Sciatic nerve (tissue), 2 donors: ENCODE measurements around the gene NUDCD3. TPM values are rescaled to one million over a fixed set of nuclear protein-coding genes. Genes with fewer than 3 reads are reported as not detected.

Source experiments
- ATAC-seq: fragments of 200-7000 bp; cut with Tn5 transposase; one replicate; pipeline ENCODE4 v1.9.1; 2020; ENCODE audit warnings: mild to moderate bottlenecking, moderate library complexity
- DNase-seq: peaks from one replicate; pipeline ENCODE4 v3.0.0-alpha.2; 2020; ENCODE audit warnings: low spot score
- intact Hi-C: fragments of 100-400 bp; cut with DNase I; formaldehyde crosslinking; loops from one replicate; pipeline ENCODE4 v1.14.2; 2022
- total RNA-seq: library from RNA; stranded (reverse); fragmentation: NEBNext Ultra II Directional; extraction: Animal tissue kit (Norgen Biotek cat#: 25700); gene quantifications from one replicate; pipeline ENCODE4 v1.2.1, GENCODE V29; 2021
- donor health status: DM: no; HTN: no; CAD: no.
- donor health status: DM: no; HTN: no; CAD: no.

Gene NUDCD3
- 101 TPM for total RNA-seq

DNA sequence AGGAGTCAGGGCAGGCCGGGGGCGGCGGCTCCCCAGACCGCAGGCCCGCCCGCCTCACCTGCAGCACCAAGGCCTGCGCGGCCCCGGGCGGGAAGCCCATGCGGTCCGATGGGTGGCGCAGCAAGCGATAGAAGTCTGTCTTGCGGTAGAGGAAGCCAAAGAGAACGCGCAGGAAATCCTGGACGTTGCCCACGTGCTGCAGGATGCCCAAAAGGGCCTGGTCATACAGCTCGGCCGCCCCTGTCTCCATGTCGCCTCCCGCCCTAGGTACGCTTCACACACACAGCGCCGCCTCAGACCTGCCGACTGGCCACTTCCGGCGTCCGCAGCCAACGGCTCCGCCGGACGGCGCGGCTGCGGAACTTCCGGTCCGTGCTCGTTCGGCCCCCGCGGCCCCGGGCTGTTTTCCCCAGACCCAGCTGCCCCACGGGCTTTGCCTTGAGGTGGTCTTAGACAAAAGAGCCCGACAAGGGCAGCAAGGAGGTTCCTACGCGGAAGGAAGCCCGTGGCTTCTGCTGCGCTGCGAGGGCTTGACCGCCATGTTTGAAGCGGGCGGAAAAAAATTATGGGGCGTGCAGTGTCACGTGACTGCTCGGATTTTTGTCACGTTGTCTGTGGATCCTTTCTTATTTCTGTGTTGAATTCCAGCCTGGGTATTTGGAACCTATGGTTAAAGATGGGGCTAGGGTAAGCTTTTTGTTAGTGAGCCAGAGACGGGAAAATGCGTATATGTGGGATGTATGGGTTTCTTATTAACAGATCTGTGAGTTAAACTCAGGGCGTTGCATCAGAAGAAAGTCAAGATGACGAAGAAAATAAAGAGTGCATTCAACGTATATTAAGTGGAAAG lies at the start of gene NUDCD3:
TSS of gene NUDCD3 (minus strand) at position 308 of the 850 bp plus-strand sequence. CDS start at position 250, 58 bp downstream.
- ATAC-seq = peak; percentile 97
- intact Hi-C loops = no loop called here

GRCh38 chr7:44539669-44540506 lies 49.4 kb upstream of the NUDCD3 start:
- DNase-seq = no peak
- peak; percentile 41 for ATAC-seq
- intact Hi-C loops = no loop called here

More for the DNA sequence above, at the start of gene NUDCD3:
- peak; percentile 87 for DNase-seq

DNA sequence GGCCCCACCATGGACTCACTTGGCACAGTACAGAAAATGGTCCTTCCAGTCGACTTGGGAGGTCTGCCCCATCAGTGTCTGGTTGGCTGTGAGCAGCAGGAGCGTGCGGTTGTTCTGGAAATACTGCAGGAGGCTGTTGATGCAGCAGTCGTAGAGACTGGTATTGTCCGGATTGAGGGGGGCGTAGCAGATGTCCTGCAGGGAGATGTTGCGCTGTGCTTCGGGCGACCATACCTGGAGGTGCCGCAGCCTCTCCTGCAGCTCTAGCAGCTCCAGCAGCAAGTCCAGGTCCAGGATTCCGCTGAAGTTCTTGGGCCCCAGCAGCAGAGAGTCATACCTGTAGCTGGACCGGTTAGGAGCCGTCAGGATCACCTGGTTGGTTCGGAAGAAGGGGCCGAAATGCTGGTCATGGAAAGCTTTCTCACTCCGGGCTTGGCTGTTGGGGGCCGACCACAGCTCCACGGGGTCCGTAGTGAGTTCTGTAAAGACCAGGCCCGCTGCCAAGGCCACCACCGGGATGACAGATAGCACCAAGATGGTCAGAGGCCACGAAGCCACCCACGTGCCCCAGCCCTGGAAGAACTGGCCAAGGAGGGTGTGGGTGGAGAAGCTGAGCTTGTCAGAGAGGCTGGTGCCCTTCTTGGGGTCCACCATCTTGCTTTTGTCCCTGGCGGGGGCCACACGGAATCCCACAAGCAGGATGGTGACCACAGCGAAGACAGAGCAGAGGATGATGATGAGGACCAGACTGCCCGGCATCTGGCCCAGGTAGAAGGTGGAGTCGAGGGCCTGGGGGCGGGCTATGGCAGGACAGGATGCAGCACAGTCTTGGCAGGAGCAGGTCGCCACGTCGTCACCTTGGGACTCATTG lies 48.6 kb upstream of the NUDCD3 start:
- ATAC-seq = no peak
- intact Hi-C loops = no loop called here
- DNase-seq = no peak

DNA sequence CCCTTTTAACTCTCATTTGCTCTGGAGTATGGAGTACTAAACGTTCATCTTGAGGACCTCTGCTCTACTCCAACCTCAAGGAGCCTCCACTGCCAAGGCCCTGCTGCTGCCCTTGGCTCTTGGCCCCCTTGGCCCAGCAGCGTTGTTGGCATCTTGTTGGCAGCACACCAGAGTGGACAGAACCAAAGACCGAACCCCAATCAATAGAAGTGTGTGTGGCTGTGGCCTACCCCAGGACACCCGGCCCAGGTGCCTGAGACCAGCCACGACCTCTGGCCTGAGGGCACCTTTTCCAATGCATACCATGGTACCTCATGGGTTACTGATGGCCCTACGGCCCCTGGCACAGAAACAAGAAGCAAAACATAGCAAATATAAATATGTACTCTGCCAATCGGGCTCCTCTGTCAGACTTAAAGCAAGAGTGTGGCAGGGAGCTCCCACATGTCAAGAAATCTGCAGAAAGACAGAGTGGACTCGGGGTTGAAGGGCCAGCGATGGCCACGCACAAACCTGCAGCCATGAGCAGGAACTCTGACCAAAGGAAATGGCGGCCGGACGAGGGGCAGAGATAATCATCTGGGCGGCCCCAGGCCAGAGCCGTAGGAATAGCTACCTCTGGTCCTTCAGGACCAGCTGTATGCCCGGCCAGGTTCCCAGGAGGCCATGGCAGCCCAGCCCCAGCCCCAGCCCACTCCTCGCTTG lies 47.8 kb upstream of the NUDCD3 start:
- ATAC-seq = no peak

DNA sequence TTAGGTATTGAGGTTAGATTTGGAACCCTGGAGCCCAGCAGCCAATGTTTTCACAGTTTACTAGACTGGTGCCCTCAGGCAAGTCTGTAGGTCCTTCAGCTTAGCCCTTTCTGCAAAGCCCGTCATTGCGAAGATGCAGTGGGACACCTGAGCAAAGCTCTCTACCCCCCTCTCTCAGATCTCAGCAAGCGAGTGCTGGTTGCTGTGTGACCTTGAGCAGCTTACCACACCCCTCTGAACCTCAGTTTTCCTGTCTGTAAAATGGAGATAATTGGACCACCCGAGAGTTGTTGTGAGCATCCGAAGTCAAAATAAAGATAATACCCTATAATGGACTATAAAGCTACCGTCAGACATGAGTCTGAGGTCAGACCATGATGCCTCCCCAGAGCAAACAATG lies 47.0 kb upstream of the NUDCD3 start:
- DNase-seq (no peak), ATAC-seq (no peak)
- intact Hi-C loops = no loop called here

More for the DNA sequence above, 47.8 kb upstream of the NUDCD3 start:
- DNase-seq = no peak
- intact Hi-C loops = no loop called here

- intact Hi-C loops = no loop called here
- ATAC-seq = no peak
- DNase-seq = no peak
These were observed 45.6 kb upstream of the NUDCD3 start for GRCh38 chr7:44536090-44536489.

- intact Hi-C loops = no loop called here
- DNase-seq (no peak), ATAC-seq (no peak)
These were observed 45.0 kb upstream of the NUDCD3 start for GRCh38 chr7:44535348-44536064.

DNA sequence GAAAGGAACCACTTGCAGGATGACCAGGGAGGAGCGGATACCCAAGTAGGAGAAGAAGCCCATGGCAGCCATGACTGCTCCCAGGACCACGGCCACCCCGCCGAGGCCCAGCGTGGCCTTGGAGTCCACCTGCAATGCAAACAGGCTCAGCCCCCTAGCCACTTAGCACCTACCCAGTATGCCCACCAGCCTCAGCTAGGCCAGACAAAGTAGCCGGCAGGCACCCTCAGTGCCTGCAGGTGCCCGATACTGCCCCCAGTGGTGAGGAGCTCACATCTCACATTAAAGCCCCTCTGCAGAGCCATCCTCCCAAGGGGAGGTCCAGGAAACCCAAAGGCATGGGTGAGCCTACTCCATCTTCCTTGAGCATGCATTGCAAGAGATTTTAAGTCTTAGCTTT lies 44.0 kb upstream of the NUDCD3 start:
- ATAC-seq (no peak), DNase-seq (no peak)
- intact Hi-C loops = no loop called here

GRCh38 chr7:44534087-44534486 lies 43.6 kb upstream of the NUDCD3 start:
- DNase-seq = no peak
- intact Hi-C loops = no loop called here
- no peak for ATAC-seq

- intact Hi-C loops = no loop called here
- DNase-seq (no peak), ATAC-seq (peak; percentile 9)
These were observed 43.0 kb upstream of the NUDCD3 start for GRCh38 chr7:44533301-44534055.

- intact Hi-C loops = no loop called here
- DNase-seq = no peak
- ATAC-seq = no peak
These were observed 41.2 kb upstream of the NUDCD3 start for GRCh38 chr7:44531421-44532380.

GRCh38 chr7:44530990-44531389 lies 40.5 kb upstream of the NUDCD3 start:
- ATAC-seq = no peak
- no peak for DNase-seq

GRCh38 chr7:44524811-44525388 lies 34.4 kb upstream of the NUDCD3 start:
- no peak for ATAC-seq
- intact Hi-C loops = no loop called here
- no peak for DNase-seq

More at GRCh38 chr7:44530990-44531389, 40.5 kb upstream of the NUDCD3 start:
- intact Hi-C loops = no loop called here

- intact Hi-C loops = no loop called here
- no peak for ATAC-seq
- DNase-seq = no peak
These were observed 31.9 kb upstream of the NUDCD3 start for GRCh38 chr7:44522315-44522714.

- no peak for ATAC-seq
- DNase-seq = no peak
- intact Hi-C loops = no loop called here
These were observed 31.1 kb upstream of the NUDCD3 start for GRCh38 chr7:44521347-44522095.
